NCI-H1417 (cell line): ENCODE measurements around the gene VWDE.

Experiments used
- DNase-seq, 3 experiments: peaks; one replicate each; lab custom pipeline; 2025; lab: John Stamatoyannopoulos, UW

VWDE gene

DNA sequence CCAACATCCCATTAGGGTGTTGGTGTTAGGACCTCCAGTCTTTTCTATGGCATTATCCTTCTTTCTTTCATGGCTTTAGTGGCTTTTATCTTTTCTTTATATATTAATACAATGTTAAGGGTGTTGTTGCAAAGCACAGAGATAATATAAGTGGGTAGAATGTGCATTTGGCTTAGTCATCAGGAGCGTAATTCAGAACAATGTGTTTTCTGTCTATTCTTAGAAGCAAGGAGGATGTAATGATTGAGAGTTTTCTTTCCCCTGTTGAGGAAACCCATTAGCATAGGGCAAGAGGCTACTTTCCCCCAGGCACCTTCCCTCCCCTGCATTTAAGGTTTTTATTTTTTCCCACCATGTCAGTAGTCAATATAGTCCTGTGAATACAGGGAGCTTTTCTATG, 112.9 kb downstream of the VWDE start:
- no peak for DNase-seq

DNA sequence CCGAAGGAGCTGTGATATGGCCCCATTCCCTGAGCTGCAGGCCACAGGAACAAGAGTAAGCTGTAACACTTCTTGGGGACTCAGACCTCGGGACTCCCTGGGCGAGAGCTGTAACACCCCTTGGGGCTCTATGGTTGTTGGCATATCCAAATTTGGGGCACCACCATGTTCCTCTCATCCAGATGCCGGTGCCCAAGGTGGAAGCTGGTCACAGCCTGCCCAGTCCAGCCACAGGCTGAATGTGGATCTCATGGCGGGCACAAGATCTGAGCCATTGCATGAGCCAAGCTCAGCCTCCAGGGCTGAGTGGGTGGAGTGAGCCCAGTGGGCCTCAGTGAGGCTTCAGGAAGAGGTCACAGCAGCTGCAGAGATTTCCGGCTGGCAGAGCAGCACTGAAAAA, 113.7 kb downstream of the VWDE start:
- DNase-seq = no peak

DNA sequence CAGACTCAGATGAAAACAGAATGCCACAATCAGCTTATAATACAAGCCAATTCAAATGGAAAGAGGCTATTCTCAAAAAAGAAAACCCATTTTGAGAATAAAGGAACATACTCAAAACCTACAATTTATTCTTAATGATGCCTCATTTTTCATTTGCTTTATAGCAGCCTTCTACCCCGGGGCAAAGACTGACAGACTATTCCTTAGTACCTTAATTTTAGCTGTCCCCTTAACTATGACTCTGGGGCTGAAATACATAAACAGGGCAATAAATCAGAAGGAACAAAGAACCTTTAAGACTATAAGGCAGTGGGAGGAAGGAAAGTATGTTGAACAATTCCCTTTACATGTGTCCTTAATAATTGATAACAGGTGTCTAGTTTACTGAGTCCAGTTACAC, 115.8 kb downstream of the VWDE start:
- peak in 2 of 3 experiments; percentile 84 to 99 for DNase-seq

DNA sequence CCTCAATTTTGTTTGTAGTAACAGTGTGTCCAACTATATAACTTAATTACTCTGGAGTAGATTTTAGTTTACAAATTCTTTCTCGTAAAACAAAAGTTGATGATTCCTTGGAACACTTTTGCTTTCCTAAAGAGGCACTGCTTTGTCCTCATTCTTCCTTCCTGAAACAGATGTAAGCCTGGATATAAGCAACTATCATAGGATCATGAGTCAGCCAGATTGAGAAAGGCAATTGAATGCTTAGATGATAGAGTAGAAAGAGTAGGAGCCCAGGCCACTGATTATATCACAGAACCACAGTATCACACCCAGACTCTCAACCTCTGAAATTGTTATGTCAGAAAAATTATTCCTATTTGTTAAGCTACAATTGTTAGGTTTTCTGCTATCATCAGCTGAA, 122.6 kb downstream of the VWDE start:
- peak in 1 of 3 experiments; percentile 38 for DNase-seq
